ENCODE measurements around the gene MPPED1. TPM values are rescaled to one million over a fixed set of nuclear protein-coding genes. Genes with fewer than 3 reads are reported as not detected.

The MPPED1 gene
- total RNA-seq, 1 experiment from 2014 or later = not detected

DNA sequence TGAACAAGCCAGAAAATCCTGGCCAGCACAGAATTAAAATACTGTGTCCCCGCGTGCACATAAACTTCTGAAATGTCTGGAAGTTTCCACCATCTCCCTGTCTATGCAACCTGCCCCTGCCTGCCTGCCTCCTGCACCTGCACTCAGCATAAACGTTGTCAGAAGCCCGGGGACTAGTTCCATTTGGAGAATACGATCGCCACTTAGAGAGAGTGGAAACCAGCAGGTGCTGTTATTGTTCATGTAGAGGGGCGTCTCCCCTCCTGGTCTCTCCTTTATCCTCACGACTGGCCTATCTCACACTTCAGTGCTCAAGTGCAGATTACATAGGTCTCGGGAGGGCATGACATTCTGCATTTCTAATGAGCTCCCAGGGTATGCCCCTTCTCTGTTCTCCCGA is 35.6 kb downstream of the MPPED1 start:
- H3K4me1 ChIP-seq (ENCODE audit: insufficient read depth, low read length, poor library complexity, severe bottlenecking) = no peaks in the 10 kb centered on the region
- H3K36me3 ChIP-seq (ENCODE audit: insufficient read depth, low read length, poor library complexity, severe bottlenecking) = no peaks in the 10 kb centered on the region
- no peak for DNase-seq (ENCODE audit: low spot score)
- CTCF ChIA-PET = no interaction called here
- intact Hi-C loops (cut with micrococcal nuclease; ENCODE audit: unreplicated experiment) = no loop called here
- H3K4me3 ChIP-seq (ENCODE audit: low read depth, low read length, poor library complexity, severe bottlenecking) = no peak overlapping the region
- POLR2A ChIA-PET (ENCODE audit: low non-redundant PET) = no interaction called here
- no TSS peak for BruUV-seq (replicated peaks)
- no peaks in the 10 kb centered on the region for H3K9me3 ChIP-seq (ENCODE audit: low read depth, low read length, poor library complexity, severe bottlenecking)
- no peak for TF ChIP-seq EZH2 (IDR thresholded peaks at IDR 0.05; ENCODE audit: borderline replicate concordance, low read depth, low read length, poor library complexity, severe bottlenecking)
- TF ChIP-seq, protein P1, sequence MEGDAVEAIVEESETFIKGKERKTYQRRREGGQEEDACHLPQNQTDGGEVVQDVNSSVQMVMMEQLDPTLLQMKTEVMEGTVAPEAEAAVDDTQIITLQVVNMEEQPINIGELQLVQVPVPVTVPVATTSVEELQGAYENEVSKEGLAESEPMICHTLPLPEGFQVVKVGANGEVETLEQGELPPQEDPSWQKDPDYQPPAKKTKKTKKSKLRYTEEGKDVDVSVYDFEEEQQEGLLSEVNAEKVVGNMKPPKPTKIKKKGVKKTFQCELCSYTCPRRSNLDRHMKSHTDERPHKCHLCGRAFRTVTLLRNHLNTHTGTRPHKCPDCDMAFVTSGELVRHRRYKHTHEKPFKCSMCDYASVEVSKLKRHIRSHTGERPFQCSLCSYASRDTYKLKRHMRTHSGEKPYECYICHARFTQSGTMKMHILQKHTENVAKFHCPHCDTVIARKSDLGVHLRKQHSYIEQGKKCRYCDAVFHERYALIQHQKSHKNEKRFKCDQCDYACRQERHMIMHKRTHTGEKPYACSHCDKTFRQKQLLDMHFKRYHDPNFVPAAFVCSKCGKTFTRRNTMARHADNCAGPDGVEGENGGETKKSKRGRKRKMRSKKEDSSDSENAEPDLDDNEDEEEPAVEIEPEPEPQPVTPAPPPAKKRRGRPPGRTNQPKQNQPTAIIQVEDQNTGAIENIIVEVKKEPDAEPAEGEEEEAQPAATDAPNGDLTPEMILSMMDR (conservative IDR thresholded peaks at IDR 0.05; ENCODE audit: low read depth, low read length) = no peak
- H3K27ac ChIP-seq (ENCODE audit: low read depth, low read length, poor library complexity, severe bottlenecking) = no peak overlapping the region
- no peaks in the 10 kb centered on the region for H3K27me3 ChIP-seq (replicated peaks; ENCODE audit: insufficient read depth, low read depth, low read length, poor library complexity)

DNA sequence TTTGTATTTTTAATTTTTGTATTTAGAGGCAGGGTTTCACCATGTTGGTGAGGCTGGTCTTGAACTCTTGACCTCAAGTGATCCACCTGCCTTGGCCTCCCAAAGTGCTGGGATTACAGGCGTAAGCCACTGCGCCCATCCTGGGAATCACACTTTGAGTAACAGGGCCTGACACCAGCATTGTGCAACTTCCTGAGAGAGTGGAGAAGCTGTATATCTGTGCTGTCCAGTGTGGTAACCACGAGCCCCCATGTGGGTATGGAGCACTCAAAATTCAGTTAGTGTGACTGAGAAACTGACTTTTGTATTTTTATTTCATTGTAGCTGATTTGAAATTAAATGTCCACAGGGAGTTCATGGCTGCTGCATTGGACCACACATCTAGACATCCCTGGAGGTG is 36.2 kb downstream of the MPPED1 start:
- DNase-seq (ENCODE audit: low spot score) = no peak
- Histone ChIP-seq H3K9me3 (ENCODE audit: low read depth, low read length, poor library complexity, severe bottlenecking) (no peaks in the 10 kb centered on the region), H3K4me1 (ENCODE audit: insufficient read depth, low read length, poor library complexity, severe bottlenecking) (no peaks in the 10 kb centered on the region), H3K36me3 (ENCODE audit: insufficient read depth, low read length, poor library complexity, severe bottlenecking) (no peaks in the 10 kb centered on the region), H3K4me3 (ENCODE audit: low read depth, low read length, poor library complexity, severe bottlenecking) (no peak overlapping the region), H3K27ac (ENCODE audit: low read depth, low read length, poor library complexity, severe bottlenecking) (no peak overlapping the region), H3K27me3 (replicated peaks; ENCODE audit: insufficient read depth, low read depth, low read length, poor library complexity) (no peaks in the 10 kb centered on the region)
- intact Hi-C loops (cut with micrococcal nuclease; ENCODE audit: unreplicated experiment) = no loop called here
- BruUV-seq (replicated peaks) = no TSS peak
- POLR2A ChIA-PET (ENCODE audit: low non-redundant PET) = no interaction called here
- CTCF ChIA-PET = no interaction called here
- TF ChIP-seq, protein P1 (conservative IDR thresholded peaks at IDR 0.05; ENCODE audit: low read depth, low read length) = no peak
- TF ChIP-seq EZH2 (IDR thresholded peaks at IDR 0.05; ENCODE audit: borderline replicate concordance, low read depth, low read length, poor library complexity, severe bottlenecking) = no peak

DNA sequence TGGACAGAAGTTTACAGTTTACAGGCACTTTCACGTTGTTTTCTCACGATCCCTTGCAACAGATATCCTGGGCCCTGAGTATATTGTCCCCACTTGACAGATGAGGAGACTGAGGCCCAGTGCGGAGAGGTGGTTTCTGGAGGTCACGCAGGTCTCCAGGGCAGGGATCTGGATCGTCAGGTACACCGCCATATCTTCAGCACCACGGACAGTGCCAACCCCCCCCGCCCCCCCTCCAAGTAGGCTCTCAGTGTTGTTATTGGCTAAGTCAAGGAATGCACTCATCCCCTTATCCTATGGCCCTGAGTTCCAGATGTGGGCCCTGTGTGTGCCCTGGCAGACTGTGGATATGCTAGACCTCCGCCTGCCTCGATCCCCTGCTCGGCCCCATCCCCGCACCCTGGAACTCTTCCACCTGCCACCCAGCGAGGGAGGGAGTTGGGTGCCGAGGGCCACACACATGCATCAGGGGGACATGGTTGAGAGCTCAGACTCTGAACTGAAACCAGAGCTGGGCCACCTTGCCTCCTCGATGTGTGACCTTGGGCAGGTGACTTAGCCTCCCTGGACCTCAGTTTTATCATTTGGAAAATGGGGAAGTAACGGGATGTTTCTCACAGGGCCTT is 37.5 kb downstream of the MPPED1 start:
- no peaks in the 10 kb centered on the region for H3K9me3 ChIP-seq (ENCODE audit: low read depth, low read length, poor library complexity, severe bottlenecking)
- H3K4me1 ChIP-seq (ENCODE audit: insufficient read depth, low read length, poor library complexity, severe bottlenecking) = no peaks in the 10 kb centered on the region
- peak; percentile 20 for DNase-seq (ENCODE audit: low spot score)
- TF ChIP-seq, protein P1 (conservative IDR thresholded peaks at IDR 0.05; ENCODE audit: low read depth, low read length) = no peak
- no peak for TF ChIP-seq EZH2 (IDR thresholded peaks at IDR 0.05; ENCODE audit: borderline replicate concordance, low read depth, low read length, poor library complexity, severe bottlenecking)
- no peaks in the 10 kb centered on the region for H3K36me3 ChIP-seq (ENCODE audit: insufficient read depth, low read length, poor library complexity, severe bottlenecking)
- ChIA-PET CTCF (no interaction called here), POLR2A (ENCODE audit: low non-redundant PET) (no interaction called here)
- no peak overlapping the region for H3K27ac ChIP-seq (ENCODE audit: low read depth, low read length, poor library complexity, severe bottlenecking)
- H3K27me3 ChIP-seq (replicated peaks; ENCODE audit: insufficient read depth, low read depth, low read length, poor library complexity) = no peaks in the 10 kb centered on the region
- no TSS peak for BruUV-seq (replicated peaks)
- intact Hi-C loops (cut with micrococcal nuclease; ENCODE audit: unreplicated experiment) = no loop called here
- H3K4me3 ChIP-seq (ENCODE audit: low read depth, low read length, poor library complexity, severe bottlenecking) = no peak overlapping the region

Measured in A673 (cell line).